Astrocyte (in vitro differentiated cells and primary cell): Measurements from ENCODE around the gene STK31. TPM values are rescaled to one million over a fixed set of nuclear protein-coding genes. Genes with fewer than 3 reads are reported as not detected.
"Not testable (repeated sequence)": the region's sequence is repeated elsewhere in the genome, so short reads cannot be mapped to it uniquely, and the experiment has no call there.

Experiments used
- DNase-seq: peaks from one replicate; pipeline ENCODE4 v3.0.0-alpha.2; 2010; ENCODE audit warnings: low read depth
- FAIRE-seq: peaks from 2 replicates; lab custom pipeline; 2011; peaks lifted over from hg19 to GRCh38; lab: Jason Lieb, UNC
- H2AFZ ChIP-seq: 2 replicates; pipeline ENCODE4 v1.6.0; 2012; ENCODE audit warnings: low read depth, low read length, inconsistent platforms
- H3K27ac ChIP-seq: 2 replicates; pipeline ENCODE4 v1.5.1; 2011; ENCODE audit warnings: low read depth, low read length, inconsistent platforms
- H3K27me3 ChIP-seq: 2 replicates; pipeline ENCODE4 v1.6.0; 2011; ENCODE audit warnings: low read length, inconsistent platforms; ENCODE audit not compliant: insufficient read depth
- H3K36me3 ChIP-seq: 2 replicates; pipeline ENCODE4 v1.5.1; 2011; ENCODE audit warnings: low read length, inconsistent platforms; ENCODE audit not compliant: insufficient read depth
- H3K4me1 ChIP-seq: 2 replicates; pipeline ENCODE4 v1.5.1; 2011; ENCODE audit warnings: low read length, inconsistent platforms; ENCODE audit not compliant: insufficient read depth
- H3K4me2 ChIP-seq: 2 replicates; pipeline ENCODE4 v1.6.0; 2012; ENCODE audit warnings: low read length, inconsistent platforms
- H3K4me3 ChIP-seq: 2 replicates; pipeline ENCODE4 v1.5.1; 2011; ENCODE audit warnings: low read depth, mild to moderate bottlenecking, low read length, inconsistent platforms; ENCODE audit not compliant: insufficient read depth
- H3K79me2 ChIP-seq: 2 replicates; pipeline ENCODE4 v1.6.0; 2012; ENCODE audit warnings: mild to moderate bottlenecking, low read length, inconsistent platforms; ENCODE audit not compliant: insufficient read depth
- H3K9ac ChIP-seq: 2 replicates; pipeline ENCODE4 v1.6.0; 2012; ENCODE audit warnings: mild to moderate bottlenecking, low read length, inconsistent platforms
- H3K9me3 ChIP-seq: 2 replicates; pipeline ENCODE4 v1.5.1; 2012; ENCODE audit warnings: low read depth, mild to moderate bottlenecking, low read length, inconsistent platforms; ENCODE audit not compliant: insufficient read depth
- H4K20me1 ChIP-seq: 2 replicates; pipeline ENCODE4 v1.6.0; 2012; ENCODE audit warnings: low read length, inconsistent platforms; ENCODE audit not compliant: insufficient read depth
- H3K27ac Mint-ChIP-seq: one replicate; pipeline ENCODE4 v1.8.0; 2021; ENCODE audit warnings: mild to moderate bottlenecking, mixed read lengths; ENCODE audit not compliant: unreplicated experiment
- H3K27me3 Mint-ChIP-seq: one replicate; pipeline ENCODE4 v1.8.0; 2021; ENCODE audit warnings: low read depth, mixed read lengths; ENCODE audit not compliant: unreplicated experiment
- H3K36me3 Mint-ChIP-seq: one replicate; pipeline ENCODE4 v1.8.0; 2021; ENCODE audit warnings: low read depth, mixed read lengths; ENCODE audit not compliant: unreplicated experiment
- H3K4me1 Mint-ChIP-seq: one replicate; pipeline ENCODE4 v1.8.0; 2021; ENCODE audit warnings: low read depth, mixed read lengths; ENCODE audit not compliant: unreplicated experiment
- H3K4me3 Mint-ChIP-seq: one replicate; pipeline ENCODE4 v1.8.0; 2021; ENCODE audit warnings: mild to moderate bottlenecking, moderate library complexity, mixed read lengths; ENCODE audit not compliant: unreplicated experiment
- H3K9me3 Mint-ChIP-seq: one replicate; pipeline ENCODE4 v1.8.0; 2021; ENCODE audit warnings: mild to moderate bottlenecking, mixed read lengths; ENCODE audit not compliant: unreplicated experiment
- EZH2 ChIP-seq: IDR thresholded peaks from 2 replicates; pipeline ENCODE4 v1.6.1; 2012; ENCODE audit warnings: mild to moderate bottlenecking, low read length, inconsistent platforms; ENCODE audit not compliant: insufficient read depth
- total RNA-seq: library from RNA; stranded (reverse); gene quantifications from 2 replicates; pipeline ENCODE4 v1.2.1, GENCODE V29; 2021
- TF ChIP-seq, protein P1 (sequence below): IDR thresholded peaks from 2 replicates; pipeline ENCODE4 v1.5.1; 2011; ENCODE audit warnings: low read depth, mild to moderate bottlenecking, inconsistent platforms, low read length, moderate library complexity; ENCODE audit not compliant: insufficient read depth

STK31 gene
- total RNA-seq, 1 donor from 2014 or later: 0.20 TPM

DNA sequence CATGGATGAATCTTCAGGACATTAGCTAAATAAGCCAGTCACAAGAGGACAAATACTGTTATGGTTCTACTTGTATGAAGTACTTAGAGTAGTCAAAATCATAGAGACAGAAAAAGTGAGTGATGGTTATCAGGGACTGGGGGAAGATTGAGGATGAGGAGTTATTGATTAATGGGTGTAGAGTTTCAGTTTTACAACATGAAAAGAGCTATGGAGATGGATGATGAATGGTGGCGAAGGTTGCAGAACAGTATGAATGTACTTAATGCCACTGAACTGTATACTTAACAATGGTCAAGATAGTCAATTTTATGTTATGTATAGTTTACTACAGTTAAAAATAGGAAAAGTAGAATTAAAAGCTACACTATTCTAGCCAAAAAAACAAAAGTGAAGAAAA is 7.8 kb downstream of the STK31 start:
- H3K9ac ChIP-seq: no peak overlapping the region
- no peaks in the 10 kb centered on the region for H3K36me3 ChIP-seq
- H3K9me3 ChIP-seq: no peaks in the 10 kb centered on the region
- H3K27me3 ChIP-seq: no peaks in the 10 kb centered on the region
- H3K4me2 ChIP-seq: no peak overlapping the region
- no peaks in the 10 kb centered on the region for H3K79me2 ChIP-seq
- H3K4me1 ChIP-seq: peaks cover 15% of the 10 kb centered on the region
- Mint-ChIP-seq H3K4me3 (no peak overlapping the region), H3K9me3 (no peaks in the 10 kb centered on the region), H3K36me3 (no peaks in the 10 kb centered on the region), H3K27ac (no peak overlapping the region), H3K27me3 (peaks cover 3% of the 10 kb centered on the region), H3K4me1 (peaks cover 14% of the 10 kb centered on the region)
- H3K27ac ChIP-seq: no peak overlapping the region
- no peaks in the 10 kb centered on the region for H4K20me1 ChIP-seq
- FAIRE-seq (no peak), DNase-seq (no peak)
- no peak overlapping the region for H2AFZ ChIP-seq
- no peak for TF ChIP-seq EZH2
- TF ChIP-seq, protein P1, sequence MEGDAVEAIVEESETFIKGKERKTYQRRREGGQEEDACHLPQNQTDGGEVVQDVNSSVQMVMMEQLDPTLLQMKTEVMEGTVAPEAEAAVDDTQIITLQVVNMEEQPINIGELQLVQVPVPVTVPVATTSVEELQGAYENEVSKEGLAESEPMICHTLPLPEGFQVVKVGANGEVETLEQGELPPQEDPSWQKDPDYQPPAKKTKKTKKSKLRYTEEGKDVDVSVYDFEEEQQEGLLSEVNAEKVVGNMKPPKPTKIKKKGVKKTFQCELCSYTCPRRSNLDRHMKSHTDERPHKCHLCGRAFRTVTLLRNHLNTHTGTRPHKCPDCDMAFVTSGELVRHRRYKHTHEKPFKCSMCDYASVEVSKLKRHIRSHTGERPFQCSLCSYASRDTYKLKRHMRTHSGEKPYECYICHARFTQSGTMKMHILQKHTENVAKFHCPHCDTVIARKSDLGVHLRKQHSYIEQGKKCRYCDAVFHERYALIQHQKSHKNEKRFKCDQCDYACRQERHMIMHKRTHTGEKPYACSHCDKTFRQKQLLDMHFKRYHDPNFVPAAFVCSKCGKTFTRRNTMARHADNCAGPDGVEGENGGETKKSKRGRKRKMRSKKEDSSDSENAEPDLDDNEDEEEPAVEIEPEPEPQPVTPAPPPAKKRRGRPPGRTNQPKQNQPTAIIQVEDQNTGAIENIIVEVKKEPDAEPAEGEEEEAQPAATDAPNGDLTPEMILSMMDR: no peak
- H3K4me3 ChIP-seq: no peak overlapping the region

DNA sequence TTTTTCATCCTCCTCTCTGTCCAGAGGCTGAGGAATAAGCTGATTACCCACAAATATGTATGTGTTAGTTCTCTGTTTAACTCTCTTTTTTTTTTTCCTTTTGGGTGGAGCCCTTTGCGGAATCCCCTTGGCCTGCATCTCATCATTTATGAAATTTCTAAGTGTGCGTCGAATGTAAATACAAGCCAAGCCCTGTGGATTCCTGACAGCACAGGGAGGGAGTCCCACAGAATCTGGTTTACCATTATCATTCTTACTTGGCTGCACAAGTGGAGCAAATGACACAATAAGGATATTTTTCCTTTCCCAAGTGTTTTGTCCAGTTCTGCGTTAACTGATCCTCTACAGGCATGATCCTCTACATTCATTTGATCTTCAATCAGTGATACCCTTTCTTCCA is 11.4 kb downstream of the STK31 start:
- Histone ChIP-seq H3K9ac (no peak overlapping the region), H3K4me2 (no peak overlapping the region), H3K27ac (no peak overlapping the region), H2AFZ (no peak overlapping the region), H3K4me1 (no peaks in the 10 kb centered on the region), H3K27me3 (no peaks in the 10 kb centered on the region), H3K36me3 (no peaks in the 10 kb centered on the region), H3K4me3 (no peak overlapping the region), H3K79me2 (no peaks in the 10 kb centered on the region), H3K9me3 (no peaks in the 10 kb centered on the region), H4K20me1 (no peaks in the 10 kb centered on the region)
- peaks cover 3% of the 10 kb centered on the region for H3K27me3 Mint-ChIP-seq
- peaks cover 2% of the 10 kb centered on the region for H3K9me3 Mint-ChIP-seq
- H3K36me3 Mint-ChIP-seq: no peaks in the 10 kb centered on the region
- H3K4me3 Mint-ChIP-seq: no peak overlapping the region
- FAIRE-seq (no peak), DNase-seq (no peak)
- no peaks in the 10 kb centered on the region for H3K4me1 Mint-ChIP-seq
- H3K27ac Mint-ChIP-seq: no peak overlapping the region
- TF ChIP-seq, protein P1: no peak
- no peak for TF ChIP-seq EZH2

DNA sequence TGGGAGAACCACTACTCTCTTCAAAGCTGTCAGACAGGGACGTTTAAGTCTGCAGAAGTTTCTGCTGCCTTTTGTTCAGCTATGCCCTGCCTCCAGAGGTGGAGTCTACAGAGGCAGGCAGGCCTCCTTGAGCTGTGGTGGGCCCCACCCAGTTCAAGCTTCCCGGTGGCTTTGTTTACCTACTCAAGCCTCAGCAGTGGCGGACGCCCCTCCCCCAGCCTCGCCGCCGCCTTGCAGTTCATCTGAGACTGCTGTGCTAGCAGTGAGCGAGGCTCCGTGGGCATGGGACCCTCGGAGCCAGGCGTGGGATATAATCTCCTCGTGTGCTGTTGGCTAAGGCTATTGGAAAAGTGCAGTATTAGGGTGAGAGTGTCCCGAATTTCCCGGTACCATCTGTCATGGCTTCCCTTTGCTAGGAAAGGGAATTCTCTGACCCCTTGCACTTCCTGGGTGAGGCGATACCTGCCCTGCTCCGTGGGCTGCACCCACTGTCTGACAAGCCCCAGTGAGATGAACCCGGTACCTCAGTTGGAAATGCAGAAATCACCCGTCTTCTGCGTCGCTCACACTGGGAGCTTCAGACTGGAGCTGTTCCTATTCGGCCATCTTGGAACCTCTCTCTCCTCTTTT is 12.7 kb downstream of the STK31 start:
- not testable (repeated sequence) for H3K79me2 ChIP-seq, H3K27me3 ChIP-seq, H3K27ac ChIP-seq, H3K4me3 Mint-ChIP-seq, H3K4me3 ChIP-seq, H3K36me3 Mint-ChIP-seq, H3K9ac ChIP-seq, H3K4me1 Mint-ChIP-seq, H3K4me2 ChIP-seq, H3K27me3 Mint-ChIP-seq, H3K27ac Mint-ChIP-seq, H2AFZ ChIP-seq, H3K4me1 ChIP-seq, H3K9me3 ChIP-seq, H3K9me3 Mint-ChIP-seq, H3K36me3 ChIP-seq, H4K20me1 ChIP-seq, DNase-seq, FAIRE-seq

DNA sequence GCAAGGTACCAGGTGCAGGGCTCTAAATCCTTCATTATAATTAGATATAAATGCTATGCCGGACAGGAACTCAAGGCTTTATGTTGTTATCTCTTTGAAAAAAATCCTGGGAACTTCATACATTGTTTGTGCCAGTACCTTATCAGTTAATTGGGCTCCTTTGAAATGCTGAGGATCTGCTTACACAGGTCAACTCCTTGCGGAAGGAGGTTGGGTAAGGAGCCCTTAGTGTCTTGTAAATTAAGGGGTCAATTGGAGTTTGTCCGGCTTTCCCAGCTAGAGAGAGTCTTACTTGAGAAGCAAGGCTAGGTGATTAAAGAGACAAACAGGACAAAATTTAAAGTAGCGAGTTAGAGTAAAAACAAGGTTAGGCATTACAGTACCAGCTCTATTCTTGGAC is 14.1 kb downstream of the STK31 start:
- not testable (repeated sequence) for H3K27ac Mint-ChIP-seq, FAIRE-seq, H3K9me3 ChIP-seq, H4K20me1 ChIP-seq, H3K79me2 ChIP-seq, H3K4me2 ChIP-seq, H3K4me3 ChIP-seq, H3K4me3 Mint-ChIP-seq, H3K36me3 Mint-ChIP-seq, H3K27ac ChIP-seq, DNase-seq, H3K4me1 ChIP-seq, H3K36me3 ChIP-seq, H3K4me1 Mint-ChIP-seq, H3K9ac ChIP-seq, H3K9me3 Mint-ChIP-seq, H2AFZ ChIP-seq, H3K27me3 ChIP-seq, H3K27me3 Mint-ChIP-seq
